Vagina (tissue), 2 donors: ENCODE measurements around the gene DNAH7. TPM values are rescaled to one million over a fixed set of nuclear protein-coding genes. Genes with fewer than 3 reads are reported as not detected.

Experiments used
- DNase-seq, 2 donors: peaks; one replicate each; pipeline ENCODE4 v3.0.0-alpha.2; 2017; ENCODE audit errors: extremely low spot score in 2 of 2
- H3K27ac ChIP-seq: fragments of 200-600 bp; sonication (generic); one replicate; pipeline ENCODE4 v1.5.1; 2019
- H3K27me3 ChIP-seq: fragments of 200-600 bp; sonication (generic); one replicate; pipeline ENCODE4 v1.5.1; 2019
- H3K36me3 ChIP-seq, 2 donors: fragments of 200-600 bp; sonication (generic); one replicate each; pipeline ENCODE4 v1.5.1; 2017 to 2019
- H3K4me1 ChIP-seq: fragments of 200-600 bp; sonication (generic); one replicate; pipeline ENCODE4 v1.5.1; 2019
- H3K4me3 ChIP-seq, 2 donors: fragments of 200-600 bp; sonication (generic); 1 replicate in 1 of 2; 2 replicates in 1 of 2; pipeline ENCODE4 v1.5.1; 2016 to 2019
- H3K9me3 ChIP-seq: fragments of 200-600 bp; sonication (generic); one replicate; pipeline ENCODE4 v1.5.1; 2019
- POLR2A ChIP-seq, 2 donors: fragments of 450-650 bp; IDR thresholded peaks; one replicate each; pipeline ENCODE4 v1.6.1; 2017; ENCODE audit warnings: antibody characterized with exemption in 2 of 2, mild to moderate bottlenecking in 2 of 2, moderate library complexity in 2 of 2
- POLR2AphosphoS5 ChIP-seq, 2 donors: sonication (generic); formaldehyde crosslinking; IDR thresholded peaks; one replicate each; pipeline ENCODE4 v1.9.0; 2017; ENCODE audit warnings: antibody characterized with exemption in 2 of 2, mild to moderate bottlenecking in 2 of 2, low read depth in 1 of 2; ENCODE audit not compliant: insufficient read depth in 1 of 2
- intact Hi-C: fragments of 100-400 bp; cut with DNase I; formaldehyde crosslinking; loops from one replicate; pipeline ENCODE4 v1.15.1; 2023
- total RNA-seq: library from RNA; depleted of rRNA; stranded (reverse); fragments of >200 nt; gene quantifications from one replicate; pipeline ENCODE4 v1.2.3, GENCODE V29; 2016
- TF ChIP-seq, protein P1 (sequence below), 3 experiments: fragments of 450-650 bp in 2 of 3; fragments of 200-600 bp in 1 of 3; sonication (generic) in 1 of 3; IDR thresholded peaks; one replicate each; pipeline ENCODE4 v1.5.1; 2017 to 2019; ENCODE audit warnings: antibody characterized with exemption in 3 of 3, mild to moderate bottlenecking in 2 of 3, moderate library complexity in 2 of 3

Gene DNAH7
- total RNA-seq, 1 donor from 2014 or later: 0.49 TPM

DNA sequence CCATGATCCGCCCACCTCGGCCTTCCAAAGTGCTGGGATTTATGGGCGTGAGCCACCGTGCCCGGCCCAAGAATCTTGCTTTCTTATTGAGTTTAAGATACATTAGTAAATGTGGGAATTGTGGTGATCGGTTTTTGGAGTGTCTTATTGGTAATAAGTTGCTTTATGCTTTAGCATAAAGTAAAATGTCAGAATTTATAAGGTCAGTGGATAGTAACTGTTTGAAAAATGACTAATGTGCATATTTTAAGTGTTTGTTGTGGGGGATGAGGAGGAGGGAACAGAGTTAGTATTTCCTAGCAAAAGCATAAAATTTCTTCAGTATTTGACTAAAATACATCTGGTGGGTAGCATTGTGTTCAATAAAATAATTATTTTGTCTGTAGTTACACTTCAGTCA, 334.2 kb downstream of the DNAH7 start:
- no peaks in the 10 kb centered on the region for H3K9me3 ChIP-seq
- peaks cover 0 to 19% of the 10 kb centered on the region in 2 donors for H3K36me3 ChIP-seq
- H3K4me3 ChIP-seq: no peak overlapping the region
- TF ChIP-seq, protein P1, sequence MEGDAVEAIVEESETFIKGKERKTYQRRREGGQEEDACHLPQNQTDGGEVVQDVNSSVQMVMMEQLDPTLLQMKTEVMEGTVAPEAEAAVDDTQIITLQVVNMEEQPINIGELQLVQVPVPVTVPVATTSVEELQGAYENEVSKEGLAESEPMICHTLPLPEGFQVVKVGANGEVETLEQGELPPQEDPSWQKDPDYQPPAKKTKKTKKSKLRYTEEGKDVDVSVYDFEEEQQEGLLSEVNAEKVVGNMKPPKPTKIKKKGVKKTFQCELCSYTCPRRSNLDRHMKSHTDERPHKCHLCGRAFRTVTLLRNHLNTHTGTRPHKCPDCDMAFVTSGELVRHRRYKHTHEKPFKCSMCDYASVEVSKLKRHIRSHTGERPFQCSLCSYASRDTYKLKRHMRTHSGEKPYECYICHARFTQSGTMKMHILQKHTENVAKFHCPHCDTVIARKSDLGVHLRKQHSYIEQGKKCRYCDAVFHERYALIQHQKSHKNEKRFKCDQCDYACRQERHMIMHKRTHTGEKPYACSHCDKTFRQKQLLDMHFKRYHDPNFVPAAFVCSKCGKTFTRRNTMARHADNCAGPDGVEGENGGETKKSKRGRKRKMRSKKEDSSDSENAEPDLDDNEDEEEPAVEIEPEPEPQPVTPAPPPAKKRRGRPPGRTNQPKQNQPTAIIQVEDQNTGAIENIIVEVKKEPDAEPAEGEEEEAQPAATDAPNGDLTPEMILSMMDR (IDR thresholded peaks at IDR 0.05): no peak
- TF ChIP-seq POLR2A (IDR thresholded peaks at IDR 0.05) (no peak), POLR2AphosphoS5 (IDR thresholded peaks at IDR 0.05; ENCODE audit: insufficient read depth in 1 of 2, low read depth in 1 of 2) (no peak)
- no peak for DNase-seq
- H3K27me3 ChIP-seq: no peaks in the 10 kb centered on the region
- H3K4me1 ChIP-seq: no peaks in the 10 kb centered on the region
- no peak overlapping the region for H3K27ac ChIP-seq
- intact Hi-C loops: no loop called here

DNA sequence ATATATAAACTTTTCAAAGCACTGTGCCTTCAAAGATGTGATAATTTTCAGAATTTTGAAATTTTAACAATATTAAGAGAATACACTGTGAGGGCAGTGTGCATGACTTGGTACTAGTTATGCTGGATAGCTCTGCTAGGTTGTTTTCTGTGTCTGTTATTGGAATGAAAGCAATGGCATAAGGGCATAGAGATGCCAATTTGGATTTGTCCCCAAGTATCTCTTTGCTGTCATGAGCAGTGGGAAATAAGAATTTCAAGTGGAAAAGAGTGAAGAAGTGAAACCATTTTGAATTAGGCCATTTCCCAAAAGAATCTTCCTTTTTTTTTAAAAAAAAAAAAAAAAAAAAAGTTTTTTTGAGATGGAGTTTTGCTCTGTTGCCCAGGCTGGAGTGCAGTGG, 334.8 kb downstream of the DNAH7 start:
- no peak overlapping the region for H3K27ac ChIP-seq
- no peak for TF ChIP-seq POLR2A (IDR thresholded peaks at IDR 0.05)
- TF ChIP-seq POLR2AphosphoS5 (IDR thresholded peaks at IDR 0.05; ENCODE audit: insufficient read depth in 1 of 2, low read depth in 1 of 2): no peak
- TF ChIP-seq, protein P1 (IDR thresholded peaks at IDR 0.05): no peak
- H3K9me3 ChIP-seq: no peaks in the 10 kb centered on the region
- no peak overlapping the region for H3K4me3 ChIP-seq
- no peaks in the 10 kb centered on the region for H3K4me1 ChIP-seq
- intact Hi-C loops: no loop called here
- H3K36me3 ChIP-seq: peaks cover 0 to 24% of the 10 kb centered on the region in 2 donors
- H3K27me3 ChIP-seq: no peaks in the 10 kb centered on the region
- no peak for DNase-seq

DNA sequence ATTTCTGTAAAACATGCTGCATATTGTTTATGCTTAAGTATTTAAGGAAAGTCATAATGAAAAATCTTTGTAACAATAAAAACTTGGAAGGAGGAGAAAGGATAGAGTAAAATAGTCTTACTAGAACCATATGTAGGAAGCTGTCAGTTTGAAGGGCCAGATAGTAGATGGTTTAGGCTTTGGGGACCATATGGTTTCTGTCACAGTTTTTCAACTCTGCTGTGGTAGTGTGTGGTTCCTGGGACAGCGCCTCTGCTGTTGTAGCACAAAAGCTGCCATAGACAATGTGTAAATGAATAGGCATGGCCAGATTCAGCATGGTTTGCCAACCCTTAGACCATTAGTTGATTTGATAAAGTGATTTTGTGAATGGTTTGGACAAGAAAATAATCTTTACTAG, 336.1 kb downstream of the DNAH7 start:
- no peak for DNase-seq
- Histone ChIP-seq H3K4me3 (no peak overlapping the region), H3K27ac (no peak overlapping the region), H3K4me1 (no peaks in the 10 kb centered on the region), H3K27me3 (no peaks in the 10 kb centered on the region), H3K9me3 (no peaks in the 10 kb centered on the region), H3K36me3 (peaks cover 0 to 24% of the 10 kb centered on the region in 2 donors)
- TF ChIP-seq POLR2AphosphoS5 (IDR thresholded peaks at IDR 0.05; ENCODE audit: insufficient read depth in 1 of 2, low read depth in 1 of 2) (no peak), POLR2A (IDR thresholded peaks at IDR 0.05) (no peak)
- TF ChIP-seq, protein P1 (IDR thresholded peaks at IDR 0.05): no peak
- intact Hi-C loops: no loop called here

DNA sequence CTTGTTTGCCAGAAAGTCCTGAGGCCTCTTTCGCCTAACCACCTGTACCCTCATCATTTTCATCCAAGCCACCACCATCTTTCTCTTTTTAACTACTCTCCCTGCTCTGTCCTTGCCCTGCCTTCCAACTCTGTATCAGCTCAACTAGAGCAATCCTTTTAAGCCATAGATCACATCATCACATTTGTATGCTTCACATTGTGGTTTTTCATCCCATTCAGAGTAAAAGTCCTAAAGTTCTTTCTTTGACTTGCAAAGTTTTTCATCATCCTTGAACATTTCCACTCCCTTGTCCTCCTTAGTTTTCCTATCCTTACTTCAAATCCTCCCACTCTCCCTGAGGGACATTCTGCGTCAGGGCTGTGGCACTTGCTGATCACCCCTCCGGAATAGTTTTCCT, 337.7 kb downstream of the DNAH7 start:
- Histone ChIP-seq H3K4me3 (no peak overlapping the region), H3K4me1 (no peaks in the 10 kb centered on the region), H3K27me3 (no peaks in the 10 kb centered on the region), H3K9me3 (no peaks in the 10 kb centered on the region), H3K36me3 (peaks cover 0 to 24% of the 10 kb centered on the region in 2 donors), H3K27ac (no peak overlapping the region)
- no peak for DNase-seq
- TF ChIP-seq POLR2A (IDR thresholded peaks at IDR 0.05) (no peak), POLR2AphosphoS5 (IDR thresholded peaks at IDR 0.05; ENCODE audit: insufficient read depth in 1 of 2, low read depth in 1 of 2) (no peak)
- TF ChIP-seq, protein P1 (IDR thresholded peaks at IDR 0.05): no peak
- intact Hi-C loops: no loop called here

DNA sequence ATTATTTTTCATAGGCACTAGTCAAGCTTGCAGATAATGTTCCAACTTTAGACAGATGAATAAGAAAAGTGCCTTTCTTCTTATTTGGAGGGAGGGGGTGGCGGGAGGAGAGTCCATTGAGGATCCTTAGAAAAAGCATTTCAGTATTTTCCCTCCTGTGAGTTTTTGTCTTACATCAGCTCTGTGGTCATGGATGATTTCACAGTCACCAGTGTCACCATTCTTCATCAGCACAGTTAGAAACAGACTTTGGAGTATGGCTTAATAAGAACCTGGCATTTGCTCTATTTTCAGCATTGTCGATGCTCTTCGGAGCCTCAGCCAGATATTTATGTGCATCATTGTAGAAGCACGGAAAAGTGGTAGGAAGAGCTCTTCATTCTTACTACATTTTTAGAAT, 341.5 kb downstream of the DNAH7 start:
- Histone ChIP-seq H3K27me3 (no peaks in the 10 kb centered on the region), H3K4me3 (no peak overlapping the region), H3K9me3 (no peaks in the 10 kb centered on the region), H3K4me1 (no peaks in the 10 kb centered on the region), H3K27ac (no peak overlapping the region), H3K36me3 (peaks cover 0 to 24% of the 10 kb centered on the region in 2 donors)
- no peak for DNase-seq
- intact Hi-C loops: no loop called here
- TF ChIP-seq, protein P1 (IDR thresholded peaks at IDR 0.05): no peak
- TF ChIP-seq POLR2AphosphoS5 (IDR thresholded peaks at IDR 0.05; ENCODE audit: insufficient read depth in 1 of 2, low read depth in 1 of 2) (no peak), POLR2A (IDR thresholded peaks at IDR 0.05) (no peak)
